ENCODE results near the gene RTL5. TPM values are rescaled to one million over a fixed set of nuclear protein-coding genes. Genes with fewer than 3 reads are reported as not detected.

The RTL5 gene
- total RNA-seq, 1 experiment from 2014 or later, result not detected

DNA sequence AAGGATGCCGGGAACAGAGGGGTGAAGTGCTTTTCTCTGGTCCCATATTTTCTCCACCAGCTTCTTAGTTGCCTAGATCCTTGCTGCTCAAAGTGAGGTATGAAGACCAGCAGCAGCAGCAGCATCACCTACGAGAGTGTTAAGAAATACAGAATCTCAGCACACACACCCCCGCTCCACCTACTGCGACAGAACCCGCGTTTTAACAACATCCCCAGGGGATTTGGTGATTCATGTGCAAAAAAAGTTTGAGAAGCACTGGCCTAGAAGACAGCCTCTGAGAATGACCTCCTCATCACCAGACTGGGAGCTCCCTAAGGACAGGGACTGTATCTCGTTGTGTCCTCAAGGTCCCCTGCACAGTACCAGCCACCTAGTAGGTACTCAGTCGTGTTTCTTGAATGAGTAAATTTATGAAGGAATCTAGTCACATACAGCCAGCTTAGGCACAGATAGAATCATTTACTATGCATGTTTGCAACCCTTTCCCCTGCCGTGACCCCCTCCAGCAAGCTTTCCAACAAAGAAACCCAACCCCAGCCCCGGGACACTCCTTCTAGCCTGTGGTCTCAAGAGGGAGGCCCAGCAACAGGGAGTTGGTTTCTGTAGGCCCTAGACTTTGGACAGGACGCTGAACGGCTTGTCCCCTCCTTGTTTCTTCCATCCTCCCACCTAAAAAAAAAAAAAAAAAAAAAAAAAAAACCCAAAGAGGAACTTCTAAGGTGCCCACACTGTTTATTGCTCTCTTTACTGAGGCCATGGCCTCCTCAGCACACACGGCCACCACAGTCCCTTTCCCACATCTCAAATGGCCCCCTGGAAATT, 21.5 kb downstream of the RTL5 start:
- no peak for DNase-seq (ENCODE audit: low spot score)

DNA sequence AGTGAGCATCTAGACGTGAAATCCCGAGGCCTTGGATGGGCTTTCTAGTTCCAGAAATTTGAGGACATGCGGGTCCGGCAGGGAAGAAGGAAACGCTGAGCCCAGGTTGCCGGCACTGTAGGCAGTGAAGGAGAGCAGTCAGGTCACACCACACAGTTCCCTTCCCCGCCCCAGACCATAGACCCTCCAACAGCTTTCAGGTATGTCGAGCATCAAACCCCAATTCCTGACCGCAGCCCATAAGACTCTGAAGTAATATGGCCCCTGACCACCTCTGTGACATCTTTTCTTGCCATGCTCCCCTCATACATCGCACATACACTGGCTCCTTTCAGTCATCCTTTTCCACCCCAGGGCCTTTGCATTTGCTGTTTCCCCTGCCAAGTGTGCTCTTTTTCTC, 23.0 kb downstream of the RTL5 start:
- no peak for DNase-seq (ENCODE audit: low spot score)

DNA sequence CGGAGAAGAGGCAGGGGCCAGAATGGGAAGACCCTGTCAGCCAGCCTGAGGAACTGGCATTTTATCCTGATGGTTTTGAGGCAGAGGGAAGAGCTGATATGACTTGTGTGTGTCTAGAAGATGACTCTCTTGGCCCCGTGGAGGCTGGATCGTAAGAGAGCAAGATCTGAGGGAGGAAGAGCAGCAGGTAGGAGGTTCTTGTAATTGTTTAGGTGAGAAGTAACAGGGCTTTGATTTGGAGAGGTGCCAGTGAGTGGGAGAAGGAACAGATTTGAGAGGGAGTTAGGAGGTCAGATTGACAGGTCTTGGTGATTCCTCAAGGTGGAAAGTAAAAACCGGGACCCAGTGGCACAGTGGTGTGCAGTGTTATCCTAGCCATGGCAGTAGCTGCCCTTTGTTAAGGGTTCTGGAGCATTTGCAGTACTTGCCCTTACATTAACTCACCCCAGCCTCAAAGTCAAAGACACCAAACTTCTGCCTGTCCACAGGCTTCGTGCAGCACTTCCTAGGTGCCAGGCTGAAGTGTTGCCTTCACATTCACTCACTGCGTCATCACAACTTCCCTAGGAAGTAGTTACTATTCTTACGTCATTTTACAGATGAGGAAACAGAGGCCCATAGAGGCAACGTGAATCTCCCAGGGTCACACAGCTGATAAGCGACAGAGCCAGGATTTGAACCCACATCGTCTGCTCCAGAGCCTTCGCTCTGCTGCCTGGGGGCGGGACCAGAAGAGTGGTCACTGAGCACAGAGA, 23.7 kb downstream of the RTL5 start:
- no peak for DNase-seq (ENCODE audit: low spot score)

DNA sequence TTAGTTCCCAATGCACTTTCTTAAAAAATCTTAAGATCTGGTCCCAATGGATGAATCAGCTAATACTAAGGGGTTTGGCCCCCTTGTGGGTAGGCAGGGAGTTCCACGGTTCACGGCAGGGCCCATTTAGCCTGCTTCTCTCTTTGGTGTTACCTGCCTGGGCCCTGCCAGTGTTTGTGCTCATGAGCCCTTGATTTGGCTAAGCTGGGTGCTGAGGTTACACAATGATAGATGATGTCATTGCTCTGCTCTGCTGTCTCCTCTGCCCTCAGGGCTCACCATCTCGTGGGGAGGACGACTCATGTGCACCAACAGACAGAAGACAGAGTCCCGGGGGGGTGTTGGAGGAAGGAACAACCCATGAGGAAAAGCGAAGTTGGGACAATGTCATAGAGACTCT, 24.4 kb downstream of the RTL5 start:
- no peak for DNase-seq (ENCODE audit: low spot score)

DNA sequence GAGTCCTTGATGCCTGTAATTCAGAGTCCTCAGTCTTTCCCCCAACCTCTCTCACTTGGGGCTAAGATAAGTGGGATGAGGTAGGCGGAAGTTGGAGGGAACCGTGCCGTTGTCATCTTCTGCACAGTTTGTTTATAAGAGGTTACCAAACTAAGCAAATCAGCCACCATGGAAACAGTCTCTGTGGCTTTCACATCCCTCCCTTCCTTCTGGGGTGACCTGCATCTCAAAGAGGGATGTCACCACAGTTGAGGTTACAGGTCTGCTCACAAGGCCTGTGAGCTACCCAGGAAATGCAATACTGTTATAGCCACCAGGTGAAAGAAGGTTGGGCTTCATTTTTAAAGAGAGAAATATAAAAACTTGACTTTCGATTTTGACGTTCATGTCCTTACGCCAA, 26.3 kb downstream of the RTL5 start:
- no peak for DNase-seq (ENCODE audit: low spot score)

DNA sequence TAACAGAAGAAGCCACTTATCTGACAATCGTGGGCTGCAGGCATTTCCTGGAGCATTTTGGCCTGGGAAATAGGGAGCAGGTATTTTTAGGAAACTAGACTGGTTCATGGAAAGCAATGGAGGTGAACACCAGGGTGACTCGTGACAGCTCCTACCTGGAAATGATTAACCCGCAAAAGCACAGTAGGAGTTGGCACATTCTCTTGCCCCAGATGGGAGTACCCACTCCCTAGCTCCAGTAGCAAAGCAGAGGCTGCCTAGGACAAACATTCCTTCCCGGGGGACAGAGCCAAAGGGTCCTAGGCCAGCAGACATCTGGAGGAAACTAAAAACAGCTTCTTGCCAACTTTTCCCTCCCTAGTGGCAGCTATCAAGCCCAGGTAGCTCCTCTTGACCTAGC, 29.0 kb downstream of the RTL5 start:
- no peak for DNase-seq (ENCODE audit: low spot score)

DNA sequence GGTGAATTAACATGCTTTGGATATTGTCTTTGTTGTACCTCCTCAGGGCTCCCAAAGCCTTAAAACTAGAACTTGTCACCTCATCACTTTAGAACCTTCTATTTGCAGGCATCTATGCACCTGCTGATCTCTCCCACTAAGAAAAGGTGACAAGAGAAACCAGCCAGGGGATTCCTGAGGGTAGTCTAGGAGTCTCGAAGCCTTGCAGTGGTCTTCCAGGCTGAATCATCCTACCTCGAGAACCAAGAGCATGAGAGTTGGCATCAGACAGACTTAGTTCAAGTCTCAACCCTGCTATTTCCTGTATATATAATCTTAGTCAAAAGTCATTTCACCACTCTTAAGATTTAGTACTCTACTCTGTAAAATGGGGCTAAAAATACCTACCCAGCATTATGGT, 29.6 kb downstream of the RTL5 start:
- no peak for DNase-seq (ENCODE audit: low spot score)

DNA sequence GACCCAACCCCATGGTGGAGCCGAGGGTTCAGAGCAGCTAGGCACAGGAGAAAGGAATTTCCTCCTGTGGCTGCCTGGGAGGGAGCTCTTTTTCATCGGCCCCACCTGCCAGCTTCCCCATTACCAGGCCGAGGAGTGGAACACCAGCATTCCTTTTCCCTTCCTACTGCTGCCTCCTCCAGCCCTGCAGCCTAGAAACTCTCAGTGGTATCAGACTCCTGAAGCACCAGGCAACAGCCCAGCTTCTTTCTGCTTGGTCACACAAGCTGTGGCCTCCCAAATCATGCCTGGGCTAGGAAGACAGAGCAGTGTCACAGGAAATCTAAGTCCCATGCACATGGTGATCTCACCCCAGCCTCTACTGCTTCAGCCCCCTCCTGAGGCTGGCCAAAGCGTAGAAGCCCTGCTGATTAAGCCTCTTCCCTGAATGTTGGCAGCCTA, 30.1 kb downstream of the RTL5 start:
- DNase-seq (ENCODE audit: low spot score), result no peak

DNA sequence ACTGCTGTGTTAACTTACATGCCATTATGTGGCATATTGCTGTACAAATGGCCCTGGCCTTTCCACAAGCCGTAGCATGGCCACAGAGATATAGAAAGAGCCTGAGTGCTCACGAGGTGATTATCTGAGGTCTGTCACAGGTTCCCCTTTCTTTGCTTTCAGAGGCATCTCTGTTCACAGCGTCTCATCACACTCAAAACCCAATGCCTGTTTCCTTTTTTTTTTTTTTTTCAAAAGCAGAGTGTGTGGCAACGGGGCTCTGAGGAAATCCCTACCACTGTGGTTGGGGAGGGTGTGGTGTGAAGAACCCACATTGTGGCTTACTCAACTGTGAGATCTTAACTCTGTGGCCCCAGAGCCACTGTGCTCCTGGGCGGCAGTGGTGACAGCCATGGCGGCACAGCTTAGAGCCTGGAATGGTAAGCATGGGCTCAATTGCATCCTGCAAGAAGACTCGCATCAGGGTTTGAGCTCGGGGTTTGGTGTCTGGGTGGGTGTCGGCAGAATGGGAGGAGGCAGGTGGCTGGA, 30.8 kb downstream of the RTL5 start:
- DNase-seq (ENCODE audit: low spot score), result no peak

DNA sequence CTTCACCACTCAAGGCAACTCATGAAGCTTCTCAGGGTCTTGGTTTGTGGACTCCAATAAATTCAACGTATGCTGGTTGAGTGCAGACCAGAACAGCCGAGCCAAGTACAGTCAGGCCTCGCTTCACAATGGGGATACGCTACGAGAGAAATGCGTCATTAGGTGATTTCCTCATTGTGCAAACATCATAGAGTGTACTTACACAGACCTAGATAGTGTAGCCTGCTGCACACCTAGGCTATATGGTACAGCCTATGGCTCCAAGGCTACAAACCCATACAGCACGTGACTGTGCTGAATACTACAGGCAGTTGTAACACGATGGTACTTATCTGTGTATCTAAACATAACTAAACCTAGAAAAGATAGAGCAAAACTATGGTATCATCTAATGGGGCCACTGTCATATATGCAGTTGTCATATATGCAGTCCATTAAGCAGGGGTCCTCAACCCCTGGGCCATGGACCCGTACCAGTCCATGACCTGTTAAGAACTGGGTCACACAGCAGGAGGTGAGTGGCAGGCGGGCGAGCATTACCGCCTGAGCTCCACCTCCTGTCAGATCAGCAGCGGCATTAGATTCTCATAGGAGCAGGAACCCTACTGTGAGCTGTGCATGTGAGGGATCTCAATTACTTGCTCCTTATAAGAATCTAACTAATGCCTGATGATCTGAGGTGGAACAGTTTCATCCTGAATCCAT, 31.5 kb downstream of the RTL5 start:
- no peak for DNase-seq (ENCODE audit: low spot score)

DNA sequence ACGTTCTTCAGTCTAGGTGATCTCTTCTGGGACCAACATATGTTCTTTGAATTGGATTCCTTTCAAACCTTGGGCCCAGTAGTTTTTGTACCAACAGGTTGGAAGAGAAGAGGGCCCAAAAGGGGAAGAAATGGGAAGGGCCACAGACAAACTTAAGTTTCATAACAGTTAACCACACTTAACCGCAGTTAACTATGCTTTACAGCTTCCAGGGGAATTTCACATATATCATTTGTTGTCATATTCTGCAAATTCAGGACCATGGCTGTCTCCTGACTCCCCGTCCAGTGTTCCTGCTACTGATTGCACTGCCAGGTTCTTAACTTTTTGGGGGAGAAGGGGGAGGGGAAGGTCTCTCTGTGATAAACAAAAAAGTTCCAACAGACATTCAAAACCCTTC, 34.6 kb downstream of the RTL5 start:
- no peak for DNase-seq (ENCODE audit: low spot score)

DNA sequence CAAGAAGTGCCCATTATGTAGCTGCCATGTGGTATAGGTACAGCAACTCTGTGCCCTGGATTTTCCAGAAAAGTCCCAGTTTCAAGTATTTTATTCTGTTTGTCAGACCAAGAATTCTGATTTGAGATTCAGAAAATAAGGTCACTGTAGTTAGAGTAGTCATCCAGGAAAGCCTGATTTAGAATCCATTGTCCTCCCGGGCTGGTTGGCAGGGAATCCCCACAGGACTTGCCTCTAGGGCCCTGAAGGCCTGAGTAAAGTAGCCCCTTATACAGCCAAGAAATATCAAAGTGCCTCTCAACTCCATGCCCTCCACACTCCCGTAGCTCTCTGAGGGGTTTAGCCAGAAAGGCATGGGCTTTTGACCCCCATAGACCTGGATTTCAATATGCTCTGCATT, 36.3 kb downstream of the RTL5 start:
- no peak for DNase-seq (ENCODE audit: low spot score)

DNA sequence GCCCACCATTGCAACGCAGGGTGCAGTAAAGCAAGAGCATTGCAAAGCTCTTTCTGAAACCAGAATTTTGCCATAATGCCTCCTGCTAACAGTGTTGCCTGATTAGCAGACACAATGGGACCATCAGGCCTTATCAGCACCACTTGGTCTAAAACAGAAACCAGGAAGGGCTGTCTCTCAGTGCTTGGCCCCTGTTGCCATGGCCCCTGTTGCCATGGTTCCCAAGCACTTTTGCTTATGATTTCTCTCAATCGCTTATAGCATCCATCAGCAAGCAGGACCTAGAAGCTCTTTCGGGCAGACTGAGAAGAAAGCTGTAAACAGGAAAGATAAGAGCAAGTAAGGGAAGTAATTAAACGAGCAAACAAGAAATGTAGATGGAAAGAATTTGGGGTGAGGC, 36.8 kb downstream of the RTL5 start:
- DNase-seq (ENCODE audit: low spot score), result peak; percentile 19

DNA sequence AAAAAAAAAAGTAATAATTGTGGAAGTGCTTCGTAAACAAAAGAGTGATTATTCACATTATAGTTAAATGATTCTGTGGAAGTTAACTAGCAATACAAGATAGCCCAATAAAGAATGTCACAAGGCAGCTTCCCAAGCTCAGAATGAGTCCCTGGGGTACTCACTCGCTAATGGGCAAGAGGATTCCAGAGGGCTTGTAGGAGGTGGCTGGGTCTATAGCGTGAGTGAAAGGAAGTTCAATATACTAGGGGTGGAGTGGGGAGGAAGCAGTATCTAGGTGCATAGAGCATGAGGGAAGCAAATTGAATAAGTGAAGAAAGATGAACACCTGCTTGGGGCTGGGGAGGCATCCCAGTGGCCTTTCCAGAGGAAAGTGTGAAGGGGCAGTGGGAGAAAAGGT, 42.5 kb downstream of the RTL5 start:
- DNase-seq (ENCODE audit: low spot score), result no peak

DNA sequence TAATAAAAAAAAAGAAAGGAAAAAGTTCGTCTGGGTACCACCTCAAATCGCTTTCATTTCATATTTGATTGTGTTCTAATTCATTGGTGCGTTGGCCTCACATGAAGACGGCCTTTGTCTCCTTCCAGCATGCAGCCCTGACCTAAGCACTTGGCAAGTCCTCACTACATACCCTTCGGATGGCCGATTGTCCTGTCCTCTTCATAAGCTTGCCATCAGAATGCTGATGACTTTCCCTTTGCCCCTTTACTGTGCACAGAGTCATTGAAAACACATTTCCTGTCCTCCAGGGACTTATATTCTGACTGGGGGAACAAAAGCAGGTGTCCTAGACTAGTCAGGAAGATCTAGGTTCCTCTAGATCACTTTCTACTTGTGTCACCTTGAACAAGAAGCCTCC, 43.0 kb downstream of the RTL5 start:
- no peak for DNase-seq (ENCODE audit: low spot score)

DNA sequence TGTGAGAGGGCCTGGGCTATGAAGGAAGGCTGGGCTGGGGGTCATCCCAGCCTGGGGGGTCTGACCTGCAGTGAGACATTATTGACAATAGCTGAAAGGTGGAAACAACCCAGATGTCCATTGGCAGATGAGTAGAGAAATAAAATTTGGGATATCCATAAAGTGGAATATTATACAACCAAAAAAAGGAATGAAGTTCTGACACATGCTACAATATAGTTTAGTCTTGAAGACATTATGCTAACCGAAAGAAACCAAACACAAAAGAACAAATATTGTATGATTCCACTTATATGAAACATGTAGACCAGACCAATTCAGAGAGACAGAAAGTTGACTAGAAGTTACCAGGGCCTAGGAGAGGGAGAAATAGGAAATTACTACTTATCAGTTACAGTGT, 44.7 kb downstream of the RTL5 start:
- no peak for DNase-seq (ENCODE audit: low spot score)

DNA sequence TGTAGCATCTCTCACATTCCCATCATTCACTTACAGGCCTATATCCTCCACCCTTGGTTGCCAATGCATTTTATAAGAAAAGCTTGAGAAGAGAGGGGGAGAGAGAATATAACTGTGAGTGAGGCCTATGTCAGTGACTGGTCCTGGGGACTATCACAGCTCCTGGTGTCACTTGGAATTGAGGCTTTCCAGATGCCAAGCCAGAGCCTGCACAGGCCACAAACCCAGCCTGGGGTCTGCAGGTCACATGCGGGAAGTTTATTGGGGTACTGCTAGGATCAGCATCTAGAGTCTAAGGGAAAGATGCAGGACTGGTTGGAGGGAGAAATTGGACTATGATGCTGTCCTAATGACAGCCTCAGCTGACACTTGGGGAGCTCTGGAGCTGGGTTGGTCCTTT, 47.6 kb downstream of the RTL5 start:
- DNase-seq (ENCODE audit: low spot score), result no peak

DNA sequence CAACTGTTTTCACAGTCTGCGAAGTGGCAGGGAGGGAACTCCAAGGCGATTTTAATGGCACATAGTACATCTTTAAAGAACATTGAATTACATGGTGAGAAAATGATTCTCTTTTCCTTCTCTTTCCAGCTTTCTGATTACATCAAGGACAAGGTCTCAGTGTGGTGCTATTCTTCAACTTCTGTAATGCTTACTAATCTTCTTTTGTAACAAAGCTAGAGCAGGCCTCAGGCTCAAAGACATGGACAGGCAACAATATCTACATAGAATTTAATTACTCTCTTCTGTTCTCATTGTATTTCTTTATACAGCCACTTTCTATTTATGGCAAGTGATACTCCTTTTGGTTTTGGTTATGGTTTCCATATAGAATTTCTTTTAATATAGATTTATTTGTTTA, 48.4 kb downstream of the RTL5 start:
- no peak for DNase-seq (ENCODE audit: low spot score)

DNA sequence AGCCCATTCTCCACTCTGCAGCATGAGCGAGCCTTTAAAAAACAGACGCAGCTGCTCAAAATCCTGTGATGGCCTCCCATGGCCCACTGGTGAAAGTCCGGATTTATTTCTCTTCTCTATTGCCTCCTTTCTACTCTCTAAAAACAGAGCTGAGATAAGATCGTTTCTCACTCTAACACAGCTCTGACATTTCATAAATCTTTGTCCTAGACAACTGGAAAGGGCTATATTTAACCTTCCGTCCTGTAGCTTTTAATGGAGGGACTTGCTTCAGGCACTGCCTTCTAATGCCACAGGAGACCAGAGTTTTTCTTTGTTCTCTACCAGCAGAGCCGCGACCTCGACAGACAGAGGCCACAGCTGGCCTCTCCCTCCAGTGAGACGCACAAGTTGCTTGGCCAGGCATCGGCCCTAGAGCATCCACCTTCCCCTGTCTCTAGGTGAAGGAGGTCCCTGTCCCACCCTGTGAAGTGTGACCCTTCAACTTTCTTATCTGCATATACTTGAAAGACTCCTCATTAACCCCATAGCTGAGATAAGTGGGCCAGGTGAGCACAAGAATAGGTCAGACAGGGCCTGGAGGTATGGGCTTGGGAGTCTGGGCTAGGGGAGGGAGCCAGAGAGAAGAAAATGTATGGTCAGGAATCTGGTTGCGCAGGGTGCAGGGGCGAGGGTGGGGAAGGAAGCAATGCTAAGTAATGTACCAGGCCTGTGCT, 50.0 kb downstream of the RTL5 start:
- no peak for DNase-seq (ENCODE audit: low spot score)

DNA sequence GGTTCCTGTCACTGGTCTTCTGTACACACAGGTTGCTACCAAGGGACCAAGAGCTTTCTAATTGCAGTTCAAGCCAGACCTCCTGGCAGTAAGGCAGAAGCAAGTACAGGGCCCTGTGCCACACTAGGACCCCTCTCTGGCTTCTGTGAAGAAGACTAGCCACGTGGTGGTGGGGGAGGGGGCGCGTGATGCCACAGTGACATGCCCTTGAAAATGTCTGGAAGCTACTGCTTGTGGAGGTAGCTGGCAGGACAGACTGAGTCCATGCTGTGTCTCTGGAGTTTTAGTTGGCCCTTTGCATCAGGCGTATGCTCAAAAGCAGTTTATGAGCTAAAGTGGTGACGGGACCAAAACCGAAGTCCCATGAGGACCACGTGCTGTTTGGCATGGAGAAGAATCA, 50.9 kb downstream of the RTL5 start:
- DNase-seq (ENCODE audit: low spot score), result no peak

DNA sequence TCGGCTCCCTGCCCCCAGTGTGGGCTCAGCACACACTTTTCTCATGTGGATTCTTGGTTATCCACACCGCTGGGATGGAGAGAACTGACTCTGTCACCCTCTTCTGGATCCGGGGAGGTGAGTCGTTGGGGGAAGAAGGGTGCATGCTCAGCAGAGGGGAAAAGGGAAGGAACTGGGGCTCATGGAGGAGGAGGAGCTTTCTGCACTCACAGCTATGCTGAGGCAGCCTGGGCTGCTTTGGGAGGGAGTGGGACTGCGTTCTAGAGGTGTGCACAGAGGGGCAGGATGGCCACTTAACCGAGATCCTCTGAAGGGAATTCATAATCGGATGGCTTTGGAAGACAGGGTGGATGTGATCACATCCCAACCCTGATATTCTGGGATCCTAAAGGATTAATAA, 51.6 kb downstream of the RTL5 start:
- DNase-seq (ENCODE audit: low spot score), result no peak

DNA sequence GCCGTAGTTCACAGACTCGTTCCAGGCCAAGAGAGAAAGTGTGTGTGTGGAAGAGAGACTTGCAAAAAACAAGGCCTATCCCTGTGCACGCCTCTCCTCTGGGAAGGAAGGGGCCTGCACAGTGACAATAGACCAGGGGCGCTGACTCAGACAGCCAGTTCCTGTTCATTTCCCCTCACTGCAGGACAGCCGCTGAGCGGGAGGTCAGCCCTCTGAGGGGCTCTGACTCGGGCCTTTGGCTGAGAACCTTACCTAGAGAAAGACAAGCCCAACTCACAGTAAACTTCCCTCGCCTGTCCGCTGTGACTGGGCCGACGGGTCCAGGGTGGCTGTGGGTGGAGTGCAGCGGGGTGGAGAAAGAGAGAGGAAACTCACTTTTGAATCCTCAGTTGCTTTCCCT, 52.1 kb downstream of the RTL5 start:
- no peak for DNase-seq (ENCODE audit: low spot score)
